ENCODE data around the gene APBB2.

APBB2 gene

DNA sequence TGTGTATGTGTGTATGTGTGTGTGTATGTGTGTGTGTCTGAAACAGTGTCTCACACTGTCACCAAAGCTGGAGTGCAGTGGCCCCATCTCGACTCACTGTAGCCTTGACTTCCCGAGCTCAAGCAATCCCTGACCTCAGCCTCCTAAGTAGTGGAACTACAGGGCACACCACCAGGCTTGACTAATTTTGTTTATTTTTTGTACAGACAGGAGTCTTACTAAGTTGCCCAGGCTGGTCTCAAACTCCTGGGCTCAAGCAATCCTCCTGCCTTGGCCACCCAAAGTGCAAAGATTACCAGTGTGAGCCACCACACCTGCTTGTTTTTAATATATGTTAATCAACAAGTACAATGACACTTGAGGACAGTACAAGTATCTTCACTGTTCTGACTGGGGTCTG is 92.4 kb downstream of the APBB2 start:
- Histone ChIP-seq H3K4me3 (ENCODE audit: low read depth, low read length) (no peak overlapping the region), H3K9me3 (ENCODE audit: severe bottlenecking) (no peaks in the 10 kb centered on the region), H3K27ac (no peak overlapping the region), H3K27me3 (ENCODE audit: insufficient read depth, low read depth, severe bottlenecking) (no peaks in the 10 kb centered on the region), H3K36me3 (no peaks in the 10 kb centered on the region)
- DNase-seq: no peak
- TF ChIP-seq, protein P1, sequence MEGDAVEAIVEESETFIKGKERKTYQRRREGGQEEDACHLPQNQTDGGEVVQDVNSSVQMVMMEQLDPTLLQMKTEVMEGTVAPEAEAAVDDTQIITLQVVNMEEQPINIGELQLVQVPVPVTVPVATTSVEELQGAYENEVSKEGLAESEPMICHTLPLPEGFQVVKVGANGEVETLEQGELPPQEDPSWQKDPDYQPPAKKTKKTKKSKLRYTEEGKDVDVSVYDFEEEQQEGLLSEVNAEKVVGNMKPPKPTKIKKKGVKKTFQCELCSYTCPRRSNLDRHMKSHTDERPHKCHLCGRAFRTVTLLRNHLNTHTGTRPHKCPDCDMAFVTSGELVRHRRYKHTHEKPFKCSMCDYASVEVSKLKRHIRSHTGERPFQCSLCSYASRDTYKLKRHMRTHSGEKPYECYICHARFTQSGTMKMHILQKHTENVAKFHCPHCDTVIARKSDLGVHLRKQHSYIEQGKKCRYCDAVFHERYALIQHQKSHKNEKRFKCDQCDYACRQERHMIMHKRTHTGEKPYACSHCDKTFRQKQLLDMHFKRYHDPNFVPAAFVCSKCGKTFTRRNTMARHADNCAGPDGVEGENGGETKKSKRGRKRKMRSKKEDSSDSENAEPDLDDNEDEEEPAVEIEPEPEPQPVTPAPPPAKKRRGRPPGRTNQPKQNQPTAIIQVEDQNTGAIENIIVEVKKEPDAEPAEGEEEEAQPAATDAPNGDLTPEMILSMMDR (IDR thresholded peaks at IDR 0.05; ENCODE audit: low read depth, low read length): no peak

DNA sequence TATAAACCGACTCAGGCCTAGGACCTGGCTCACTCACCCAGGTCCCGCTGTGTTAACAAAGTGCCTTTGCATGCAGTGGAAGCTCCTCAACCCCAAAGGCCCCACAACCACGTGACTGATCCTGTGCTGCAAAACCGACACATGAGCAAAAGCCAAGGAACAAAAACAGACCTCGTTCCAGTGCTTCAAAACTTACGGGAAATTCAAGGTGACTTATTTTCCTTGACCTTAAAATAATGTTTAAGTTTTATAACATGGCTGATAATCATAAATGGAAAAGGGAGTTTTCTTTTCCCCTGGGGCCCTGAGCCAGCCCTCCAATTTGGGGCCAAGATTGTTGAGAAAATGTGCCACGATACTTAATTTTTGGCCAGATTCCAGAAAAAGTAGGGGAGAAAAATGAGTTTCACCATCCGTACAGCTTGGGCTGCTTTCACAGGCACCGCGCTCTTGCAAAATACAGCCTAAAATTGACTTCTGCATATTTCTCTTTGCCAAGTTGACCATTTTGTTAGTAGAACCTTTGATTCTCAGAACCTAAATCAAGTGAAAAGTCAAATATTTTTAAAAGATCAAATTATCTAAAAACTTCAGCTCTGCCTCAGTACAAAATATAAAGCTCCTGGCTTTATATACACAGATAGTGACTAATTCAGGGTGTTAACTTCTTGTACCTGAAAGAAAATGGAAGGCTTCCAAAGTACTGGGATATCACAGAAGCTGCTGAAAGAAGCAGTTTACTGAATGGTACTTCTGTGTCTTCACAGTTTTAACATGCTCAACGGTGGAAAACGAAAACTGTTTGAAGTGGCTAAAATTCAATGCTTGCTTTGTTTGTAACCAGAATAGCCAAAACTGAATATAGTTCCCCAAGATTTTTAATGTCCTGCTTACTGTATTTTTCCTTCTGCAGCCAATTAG is 93.8 kb downstream of the APBB2 start:
- no peak overlapping the region for H3K4me3 ChIP-seq (ENCODE audit: low read depth, low read length)
- DNase-seq: no peak
- no peaks in the 10 kb centered on the region for H3K36me3 ChIP-seq
- TF ChIP-seq, protein P1 (IDR thresholded peaks at IDR 0.05; ENCODE audit: low read depth, low read length): no peak
- no peak overlapping the region for H3K27ac ChIP-seq
- H3K9me3 ChIP-seq (ENCODE audit: severe bottlenecking): no peaks in the 10 kb centered on the region
- no peaks in the 10 kb centered on the region for H3K27me3 ChIP-seq (ENCODE audit: insufficient read depth, low read depth, severe bottlenecking)

DNA sequence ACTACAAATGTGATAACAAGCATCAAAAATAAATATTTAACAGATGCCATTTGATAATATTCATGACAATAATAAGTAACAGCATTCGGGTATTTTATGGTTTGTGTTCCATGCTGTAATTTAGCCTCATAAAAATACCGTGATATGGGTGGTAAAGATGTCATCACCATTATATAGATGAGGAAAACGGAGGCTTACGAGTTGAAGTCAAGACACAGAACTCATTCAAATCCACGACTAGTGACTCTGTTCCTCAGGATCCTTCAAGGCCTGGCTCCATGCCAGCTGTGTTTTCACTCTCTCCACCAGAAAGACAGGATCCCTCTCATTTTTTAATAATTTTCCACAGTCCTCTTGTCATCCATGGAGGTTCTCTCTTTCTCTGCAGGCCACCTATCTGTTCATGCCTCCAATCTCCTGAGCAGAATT is 94.5 kb downstream of the APBB2 start:
- Histone ChIP-seq H3K27me3 (ENCODE audit: insufficient read depth, low read depth, severe bottlenecking) (no peaks in the 10 kb centered on the region), H3K36me3 (no peaks in the 10 kb centered on the region), H3K9me3 (ENCODE audit: severe bottlenecking) (peaks cover 5% of the 10 kb centered on the region), H3K27ac (no peak overlapping the region), H3K4me3 (ENCODE audit: low read depth, low read length) (no peak overlapping the region)
- DNase-seq: no peak
- TF ChIP-seq, protein P1 (IDR thresholded peaks at IDR 0.05; ENCODE audit: low read depth, low read length): no peak

DNA sequence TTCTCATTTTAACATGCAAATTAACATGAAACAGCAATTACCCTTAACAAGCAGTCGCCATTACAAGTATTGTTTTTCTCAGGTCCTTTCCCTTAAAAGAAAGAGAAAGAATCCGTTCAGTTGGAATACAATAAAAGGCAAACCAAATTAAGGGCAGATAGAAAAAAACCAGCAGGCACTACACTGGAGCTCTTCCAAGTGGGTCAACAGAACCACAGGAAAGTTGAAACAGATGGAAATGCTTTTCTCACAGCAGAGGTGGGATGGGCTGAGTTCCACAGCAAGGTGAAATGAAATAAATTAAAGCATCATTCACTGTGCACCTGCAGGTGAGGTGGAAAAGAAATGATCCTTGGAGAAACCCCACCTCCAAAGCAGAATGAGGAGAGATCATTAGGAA is 102.6 kb downstream of the APBB2 start:
- Histone ChIP-seq H3K27me3 (ENCODE audit: insufficient read depth, low read depth, severe bottlenecking) (no peaks in the 10 kb centered on the region), H3K36me3 (no peaks in the 10 kb centered on the region), H3K9me3 (ENCODE audit: severe bottlenecking) (peaks cover 7% of the 10 kb centered on the region), H3K27ac (no peak overlapping the region), H3K4me3 (ENCODE audit: low read depth, low read length) (no peak overlapping the region)
- TF ChIP-seq, protein P1 (IDR thresholded peaks at IDR 0.05; ENCODE audit: low read depth, low read length): no peak
- no peak for DNase-seq

DNA sequence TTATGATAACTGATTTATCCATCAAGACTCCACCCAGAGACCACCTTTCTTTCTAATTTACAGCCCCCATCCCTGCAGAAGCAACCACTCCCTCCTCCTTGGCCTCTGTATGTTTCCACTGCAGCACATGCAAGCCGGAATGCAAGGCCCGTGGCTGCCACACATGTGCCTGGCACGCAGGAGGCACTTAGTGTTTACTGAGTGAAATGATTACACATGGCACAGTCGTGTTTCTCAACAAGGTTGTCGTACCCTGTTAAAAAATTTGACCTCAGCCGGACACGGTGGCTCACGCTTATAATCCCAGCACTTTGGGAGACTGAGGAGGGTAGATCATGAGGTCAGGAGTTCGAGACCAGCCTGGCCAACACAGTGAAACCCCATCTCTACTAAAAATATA is 104.3 kb downstream of the APBB2 start:
- TF ChIP-seq, protein P1 (IDR thresholded peaks at IDR 0.05; ENCODE audit: low read depth, low read length): no peak
- no peaks in the 10 kb centered on the region for H3K27me3 ChIP-seq (ENCODE audit: insufficient read depth, low read depth, severe bottlenecking)

More for the DNA sequence above, 104.3 kb downstream of the APBB2 start:
- DNase-seq: no peak
- H3K27ac ChIP-seq: no peak overlapping the region
- H3K9me3 ChIP-seq (ENCODE audit: severe bottlenecking): peaks cover 3% of the 10 kb centered on the region
- H3K36me3 ChIP-seq: no peaks in the 10 kb centered on the region
- no peak overlapping the region for H3K4me3 ChIP-seq (ENCODE audit: low read depth, low read length)

All from WERI-Rb-1 (cell line).